ENCODE measurements around the gene LINGO1.

The LINGO1 gene

DNA sequence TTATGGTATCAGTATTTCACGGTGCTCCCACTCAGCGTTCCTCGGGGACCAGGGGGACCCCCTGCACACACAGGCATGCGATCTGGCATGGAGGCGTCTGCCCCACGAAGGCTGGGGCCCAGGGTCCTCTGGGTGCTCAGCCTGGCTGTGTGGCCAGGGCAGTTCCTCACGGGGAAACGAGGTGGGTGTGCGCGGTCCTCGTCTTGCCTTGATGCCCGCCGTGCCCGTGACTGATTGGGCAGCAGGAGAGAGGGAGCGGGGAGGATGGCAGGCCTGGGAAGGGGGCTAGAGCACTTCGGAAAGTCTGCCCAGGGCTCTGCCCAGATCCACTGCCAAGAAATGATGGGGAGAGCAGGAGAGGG lies 10.9 kb downstream of the LINGO1 start:
- TF ChIP-seq ZFX (IDR thresholded peaks at IDR 0.05; ENCODE audit: borderline replicate concordance) (no peak), CTCF (IDR thresholded peaks at IDR 0.05) (no peak)
- H3K27ac ChIP-seq: no peak overlapping the region

GRCh38 chr15:77620960-77621647 lies 11.6 kb downstream of the LINGO1 start:
- no peak for TF ChIP-seq ZFX (IDR thresholded peaks at IDR 0.05; ENCODE audit: borderline replicate concordance)
- no peak for TF ChIP-seq CTCF (IDR thresholded peaks at IDR 0.05)
- no peak overlapping the region for H3K27ac ChIP-seq

DNA sequence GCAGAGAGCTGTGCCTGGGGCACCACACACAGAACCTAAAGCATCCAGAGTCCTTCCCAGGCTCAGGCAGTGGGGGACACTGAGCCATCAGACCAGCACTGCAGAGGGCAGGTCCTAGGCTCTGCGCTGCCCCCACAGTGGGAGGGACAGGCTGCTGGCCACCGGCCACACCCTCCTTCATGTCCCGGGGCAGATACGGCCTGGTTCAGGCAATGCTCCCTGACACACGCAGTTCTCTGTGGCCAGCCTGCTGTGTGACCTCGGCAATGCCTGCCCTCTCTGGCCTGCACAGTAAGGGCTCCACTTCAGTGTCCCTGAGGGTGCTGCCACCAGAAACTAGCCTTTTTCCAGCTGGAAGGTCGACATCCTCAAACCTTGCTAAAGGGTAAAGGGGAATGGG lies 12.4 kb downstream of the LINGO1 start:
- H3K27ac ChIP-seq: no peak overlapping the region
- TF ChIP-seq ZFX (IDR thresholded peaks at IDR 0.05; ENCODE audit: borderline replicate concordance): no peak
- TF ChIP-seq CTCF (IDR thresholded peaks at IDR 0.05): no peak

DNA sequence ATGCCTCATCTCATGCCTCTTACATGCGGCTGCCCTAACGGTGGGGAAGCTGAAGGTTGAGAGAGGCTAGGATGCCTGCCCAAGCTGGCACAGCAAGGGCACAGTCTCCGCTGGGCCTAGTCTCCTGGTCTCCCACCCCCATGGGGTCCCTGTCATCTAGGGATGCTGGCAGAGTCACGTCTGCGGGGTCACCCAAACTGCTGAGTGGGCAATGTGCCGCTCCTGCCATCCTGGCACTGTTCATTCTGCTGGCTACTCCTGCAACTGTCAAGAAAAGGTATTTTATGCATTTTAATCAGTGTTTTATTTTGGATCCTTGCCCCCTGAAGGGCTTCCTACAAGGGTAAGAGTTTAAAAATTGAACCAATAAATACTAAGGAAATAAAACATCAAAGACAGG lies 12.8 kb downstream of the LINGO1 start:
- H3K27ac ChIP-seq: no peak overlapping the region
- TF ChIP-seq ZFX (IDR thresholded peaks at IDR 0.05; ENCODE audit: borderline replicate concordance) (no peak), CTCF (IDR thresholded peaks at IDR 0.05) (no peak)

- no peak overlapping the region for H3K27ac ChIP-seq
- TF ChIP-seq ZFX (IDR thresholded peaks at IDR 0.05; ENCODE audit: borderline replicate concordance): no peak
- peak; percentile 69 for TF ChIP-seq CTCF (IDR thresholded peaks at IDR 0.05)
Measured at GRCh38 chr15:77617476-77618230, 15.1 kb downstream of the LINGO1 start.

GRCh38 chr15:77616072-77616471 lies 16.6 kb downstream of the LINGO1 start:
- TF ChIP-seq ZFX (IDR thresholded peaks at IDR 0.05; ENCODE audit: borderline replicate concordance) (no peak), CTCF (IDR thresholded peaks at IDR 0.05) (no peak)
- no peak overlapping the region for H3K27ac ChIP-seq

- H3K27ac ChIP-seq: no peak overlapping the region
- no peak for TF ChIP-seq ZFX (IDR thresholded peaks at IDR 0.05; ENCODE audit: borderline replicate concordance)
- TF ChIP-seq CTCF (IDR thresholded peaks at IDR 0.05): no peak
Measured at GRCh38 chr15:77615472-77615871, 17.2 kb downstream of the LINGO1 start.

Measured in 22Rv1 (cell line).